GM12891 (cell line): Measurements from ENCODE around the gene GRK3.
"Not testable (repeated sequence)": the region's sequence is repeated elsewhere in the genome, so short reads cannot be mapped to it uniquely, and the experiment has no call there.

Experiments
- PAX5 ChIP-seq: IDR thresholded peaks from 2 replicates; pipeline ENCODE4 v1.6.1; 2011; ENCODE audit warnings: low read length, moderate library complexity, mild to moderate bottlenecking; ENCODE audit not compliant: insufficient read depth, severe bottlenecking
- POLR2A ChIP-seq: IDR thresholded peaks from 2 replicates; pipeline ENCODE4 v1.6.1; 2011; ENCODE audit warnings: low read depth, low read length, control low read depth
- POLR2AphosphoS5 ChIP-seq: IDR thresholded peaks from 2 replicates; pipeline ENCODE4 v1.6.1; 2011; ENCODE audit warnings: low read depth, low read length, control low read depth
- POU2F2 ChIP-seq: IDR thresholded peaks from 2 replicates; pipeline ENCODE4 v1.6.1; 2011; ENCODE audit warnings: low read depth, mild to moderate bottlenecking, control low read depth, low read length, moderate library complexity
- SPI1 ChIP-seq: IDR thresholded peaks from 2 replicates; pipeline ENCODE4 v1.6.1; 2011; ENCODE audit warnings: low read depth, low read length, control low read depth
- TAF1 ChIP-seq: IDR thresholded peaks from 2 replicates; pipeline ENCODE4 v1.6.1; 2011; ENCODE audit warnings: low read depth, low read length, control low read depth

DNA sequence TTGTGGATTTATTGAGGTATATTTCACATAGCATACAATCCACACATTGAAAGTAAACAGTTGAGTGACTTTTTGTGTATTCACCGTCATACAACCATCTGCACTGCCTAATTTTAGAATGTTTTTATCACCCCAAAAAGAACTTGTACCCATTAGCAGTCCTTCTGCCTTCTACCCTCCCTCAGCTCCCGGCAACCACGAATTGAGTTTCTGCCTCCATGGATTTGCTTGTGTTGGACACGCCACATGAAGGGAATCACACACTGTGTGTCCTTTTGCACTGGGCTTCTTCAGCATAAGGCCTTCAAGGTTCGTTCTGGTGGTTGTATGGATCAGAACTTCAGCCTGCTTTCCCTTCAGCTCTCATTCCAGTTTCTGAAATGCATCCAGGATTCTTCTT is 41.1 kb downstream of the GRK3 start:
- TF ChIP-seq POLR2AphosphoS5, SPI1, POLR2A, TAF1, PAX5, POU2F2: not testable (repeated sequence)
